Measurements from ENCODE around the gene UBE2J1.
A peak's percentile ranks its signal among the peaks of the same experiment; 100 is the strongest.
"Not testable (repeated sequence)": the region's sequence is repeated elsewhere in the genome, so short reads cannot be mapped to it uniquely, and the experiment has no call there.

The UBE2J1 gene, protein sequence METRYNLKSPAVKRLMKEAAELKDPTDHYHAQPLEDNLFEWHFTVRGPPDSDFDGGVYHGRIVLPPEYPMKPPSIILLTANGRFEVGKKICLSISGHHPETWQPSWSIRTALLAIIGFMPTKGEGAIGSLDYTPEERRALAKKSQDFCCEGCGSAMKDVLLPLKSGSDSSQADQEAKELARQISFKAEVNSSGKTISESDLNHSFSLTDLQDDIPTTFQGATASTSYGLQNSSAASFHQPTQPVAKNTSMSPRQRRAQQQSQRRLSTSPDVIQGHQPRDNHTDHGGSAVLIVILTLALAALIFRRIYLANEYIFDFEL

DNA sequence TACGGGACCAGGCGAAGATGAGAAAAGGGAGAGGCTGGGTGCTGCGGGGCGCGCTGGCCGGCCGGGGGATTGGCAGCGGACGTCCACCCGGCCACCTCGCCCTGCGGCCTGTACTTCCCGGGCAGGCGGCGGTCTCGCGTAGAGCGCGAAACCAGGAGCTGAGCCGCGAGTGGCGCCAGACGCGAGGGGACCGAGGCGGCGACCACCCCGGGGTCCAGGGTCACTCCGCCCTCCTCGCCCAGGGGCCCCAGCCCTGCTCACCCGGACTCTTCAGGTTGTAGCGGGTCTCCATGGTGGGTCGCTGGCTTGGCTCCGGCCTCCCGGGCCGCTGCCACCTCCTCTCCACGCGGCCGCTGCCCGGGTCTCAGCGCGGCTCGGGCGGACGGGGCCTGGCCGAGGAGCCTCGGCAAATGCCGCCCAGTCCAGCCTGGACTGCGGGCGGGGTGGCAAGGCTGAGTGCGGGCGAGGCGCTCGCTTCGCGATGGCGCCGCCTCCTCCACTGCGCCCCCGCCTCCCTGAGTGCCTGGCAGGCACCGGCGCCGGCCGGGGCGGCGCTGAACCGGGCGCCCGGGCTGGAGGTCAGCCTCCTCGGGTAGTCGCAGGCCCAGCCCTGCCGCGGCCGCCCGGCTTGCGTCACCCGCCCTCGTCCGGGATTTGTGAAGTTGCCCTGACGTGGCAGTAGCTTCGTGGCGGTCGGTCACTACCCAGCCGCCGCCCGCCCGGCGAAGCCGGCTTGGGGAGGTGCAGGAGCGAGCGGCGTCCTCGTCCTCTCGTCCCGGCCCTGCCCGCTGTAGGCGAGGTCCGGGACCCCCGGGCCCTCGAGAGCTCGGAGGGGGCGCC is at the start of gene UBE2J1:
Gene UBE2J1 (minus strand): TSS at position 445 of the 840 bp plus-strand sequence. CDS start 153 bp downstream, at position 292.
- peak; percentile 47 to 60 for DNase-seq (ENCODE audit: low read depth in 1 of 2, low spot score in 1 of 2)

DNA sequence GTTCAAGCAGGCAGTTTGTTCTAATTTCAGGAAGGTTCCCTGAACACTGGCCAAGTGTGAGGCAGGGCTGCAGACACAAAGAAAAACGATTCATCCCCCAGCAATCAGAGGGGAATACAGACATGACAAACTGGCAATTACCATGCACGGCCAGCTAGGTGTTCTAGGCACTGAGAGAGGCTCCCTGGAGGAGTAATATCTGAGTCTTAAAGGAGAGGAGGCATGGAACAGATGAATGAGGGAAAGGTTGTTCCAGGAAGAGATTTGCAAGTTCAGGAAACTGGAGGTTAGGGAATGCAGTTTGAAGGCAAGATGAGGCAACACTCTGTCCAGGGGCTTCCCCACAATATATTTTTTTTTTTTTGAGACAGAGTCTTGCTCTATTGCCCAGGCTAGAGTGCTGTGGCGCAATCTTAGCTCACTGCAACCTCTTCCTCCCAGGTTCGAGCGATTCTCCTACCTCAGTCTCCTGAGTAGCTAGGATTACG is 48.4 kb upstream of the UBE2J1 start:
- DNase-seq (ENCODE audit: low read depth in 1 of 2, low spot score in 1 of 2) = no peak

DNA sequence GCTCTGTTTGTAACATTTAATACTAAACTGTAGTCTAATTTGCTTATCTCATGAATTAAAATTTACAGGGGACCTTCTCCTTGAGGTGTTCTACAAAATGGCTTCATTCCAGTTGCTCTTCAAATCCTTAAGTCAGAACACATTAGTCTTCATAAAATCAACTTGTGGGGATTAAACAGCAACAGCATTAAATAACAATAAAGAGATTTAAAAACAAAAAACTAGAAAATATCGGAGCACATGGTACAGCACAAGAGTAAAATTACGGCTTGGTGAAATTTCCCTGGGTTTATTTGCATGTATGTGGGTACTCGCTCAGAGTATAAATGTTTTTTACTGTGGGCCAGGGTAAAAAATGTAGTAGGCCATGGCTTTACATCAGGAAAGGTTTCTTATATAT is 47.5 kb upstream of the UBE2J1 start:
- DNase-seq (ENCODE audit: low read depth in 1 of 2, low spot score in 1 of 2) = no peak

DNA sequence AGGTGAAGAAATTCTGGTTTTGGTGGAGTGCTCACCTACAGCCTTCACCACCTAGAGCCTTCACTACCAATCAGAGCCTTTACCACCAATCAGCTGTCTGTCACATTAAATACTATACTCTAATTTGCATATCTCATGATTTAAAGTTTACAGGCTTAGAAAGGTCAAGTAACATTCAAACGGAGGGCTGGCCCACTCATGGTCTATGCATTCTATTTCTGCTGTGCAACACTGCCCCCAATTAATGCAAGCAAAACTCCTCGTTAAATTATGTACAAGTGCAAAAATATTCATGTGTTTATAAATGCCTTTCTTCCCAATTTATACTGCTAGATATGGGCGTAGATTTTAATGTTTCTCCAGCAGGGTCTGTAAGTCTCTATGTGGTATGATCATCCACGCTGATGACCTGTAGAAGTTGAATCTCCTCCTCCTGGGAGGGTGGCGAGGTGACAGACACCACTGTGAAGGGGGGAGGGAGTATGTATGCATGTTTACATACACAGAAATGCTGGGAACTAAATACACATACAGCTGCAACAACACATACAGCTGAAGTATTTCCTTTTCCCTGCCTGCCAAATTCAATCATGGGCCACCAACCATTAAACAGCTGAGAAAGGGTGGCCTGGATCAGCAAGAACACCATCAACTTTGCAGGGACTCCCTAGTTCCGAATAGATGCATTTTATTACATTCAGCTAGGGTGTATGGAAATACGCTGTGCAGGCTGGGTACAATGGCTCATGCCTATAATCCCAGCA is 46.4 kb upstream of the UBE2J1 start:
- no peak for DNase-seq (ENCODE audit: low read depth in 1 of 2, low spot score in 1 of 2)

DNA sequence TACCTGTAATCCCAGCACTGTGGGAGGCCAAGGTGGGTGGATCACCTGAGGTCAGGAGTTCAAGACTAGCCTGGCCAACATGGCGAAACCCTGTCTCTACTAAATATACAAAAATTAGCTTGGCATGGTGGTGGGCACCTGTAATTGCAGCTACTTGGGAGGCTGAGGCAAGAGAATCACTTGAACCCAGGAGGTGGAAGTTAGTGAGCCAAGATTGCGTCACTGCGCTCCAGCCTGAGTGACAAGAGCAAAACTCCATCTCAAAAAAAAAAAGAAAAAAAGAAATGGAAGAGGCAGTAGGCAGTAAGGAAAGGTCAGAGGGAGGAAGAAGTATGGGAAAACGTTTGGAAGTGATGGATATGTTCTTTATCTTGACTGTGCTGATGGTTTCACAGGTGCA is 45.4 kb upstream of the UBE2J1 start:
- DNase-seq (ENCODE audit: low read depth in 1 of 2, low spot score in 1 of 2) = not testable (repeated sequence)

DNA sequence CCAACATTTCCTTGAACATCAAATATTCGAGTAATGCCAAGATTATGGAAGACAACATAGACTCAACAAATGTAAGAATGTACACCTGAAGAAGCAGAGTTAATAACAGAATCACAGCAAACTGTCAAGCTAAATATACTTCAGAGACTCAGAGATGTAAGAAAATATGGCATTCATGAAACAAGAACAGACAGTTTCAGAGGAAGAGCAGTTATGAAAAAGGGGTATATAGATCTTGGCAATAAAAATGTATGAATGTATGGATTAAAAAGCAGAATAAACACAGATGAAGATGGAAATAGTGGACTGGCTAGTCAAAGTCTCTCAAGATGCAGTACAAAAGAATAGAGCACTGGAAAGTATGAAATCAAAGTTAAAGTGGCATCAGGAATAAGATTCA is 41.1 kb upstream of the UBE2J1 start:
- DNase-seq (ENCODE audit: low read depth in 1 of 2, low spot score in 1 of 2) = no peak

DNA sequence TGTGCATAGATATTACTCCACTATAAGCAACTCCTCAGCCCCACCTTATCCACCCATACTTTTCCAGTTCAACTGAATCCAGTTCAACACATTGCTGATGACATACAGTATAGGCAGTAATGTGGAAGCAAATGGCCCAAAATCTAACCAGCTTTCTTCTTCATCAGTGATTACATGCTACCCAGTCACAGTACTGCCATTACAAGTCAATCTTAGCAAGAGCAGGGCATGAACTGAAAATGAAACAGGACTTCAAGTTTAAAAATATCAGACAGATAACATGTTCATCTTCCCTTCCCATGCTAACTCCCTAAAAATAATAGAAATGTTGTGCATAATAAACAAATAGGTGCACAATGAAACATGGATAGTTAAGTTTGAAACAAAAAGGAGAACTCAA is 40.3 kb upstream of the UBE2J1 start:
- no peak for DNase-seq (ENCODE audit: low read depth in 1 of 2, low spot score in 1 of 2)

DNA sequence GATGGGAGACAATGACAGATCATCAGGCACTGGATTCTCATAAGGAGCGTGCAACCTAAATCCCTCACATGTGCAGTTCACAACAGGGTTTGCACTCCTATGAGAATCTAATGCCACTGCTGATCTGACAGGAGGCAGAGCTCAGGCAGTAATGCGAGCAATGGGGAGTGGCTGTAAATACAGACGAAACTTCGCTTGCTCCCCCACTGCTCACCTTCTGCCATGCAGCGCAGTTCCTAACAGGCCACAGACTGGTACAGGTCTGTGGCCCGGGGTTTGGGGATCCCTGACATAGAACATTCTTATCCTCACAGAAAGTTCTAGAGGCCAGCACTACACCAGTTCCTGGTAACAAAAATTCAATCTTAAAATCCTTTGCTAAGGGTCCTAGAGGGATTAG is 36.3 kb upstream of the UBE2J1 start:
- DNase-seq (ENCODE audit: low read depth in 1 of 2, low spot score in 1 of 2) = no peak

DNA sequence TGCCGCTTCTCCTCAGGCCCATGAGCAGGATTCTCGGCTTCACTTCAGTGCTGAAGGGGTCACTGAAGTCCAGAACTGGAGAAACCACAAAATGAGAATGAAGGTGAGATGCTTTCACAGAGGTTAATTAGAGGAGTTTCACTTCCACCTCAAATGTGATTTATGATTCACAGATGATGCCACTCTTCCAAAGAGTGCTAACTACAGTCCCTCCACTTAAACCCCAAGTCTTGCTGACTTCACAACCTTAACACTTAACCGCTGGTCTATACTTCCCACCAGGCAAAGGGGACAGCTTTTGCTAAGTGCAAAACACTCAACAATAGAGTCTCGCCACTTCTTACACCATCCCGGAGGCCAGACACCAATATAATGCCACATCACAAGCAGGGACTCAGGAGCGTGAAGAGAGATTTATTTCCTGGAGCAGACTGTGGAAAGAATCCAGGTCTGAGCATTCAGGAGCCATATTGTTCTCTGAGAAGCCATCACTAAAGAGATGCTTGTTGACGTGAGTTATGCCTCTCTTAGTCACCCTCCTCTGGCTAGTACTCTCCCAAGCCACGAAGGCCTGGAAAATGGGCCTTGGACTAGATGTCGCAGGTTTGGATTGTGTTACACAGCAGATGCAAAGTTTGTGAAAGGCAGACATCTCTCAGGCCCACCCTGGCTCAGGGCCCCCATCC is 35.1 kb upstream of the UBE2J1 start:
- no peak for DNase-seq (ENCODE audit: low read depth in 1 of 2, low spot score in 1 of 2)

DNA sequence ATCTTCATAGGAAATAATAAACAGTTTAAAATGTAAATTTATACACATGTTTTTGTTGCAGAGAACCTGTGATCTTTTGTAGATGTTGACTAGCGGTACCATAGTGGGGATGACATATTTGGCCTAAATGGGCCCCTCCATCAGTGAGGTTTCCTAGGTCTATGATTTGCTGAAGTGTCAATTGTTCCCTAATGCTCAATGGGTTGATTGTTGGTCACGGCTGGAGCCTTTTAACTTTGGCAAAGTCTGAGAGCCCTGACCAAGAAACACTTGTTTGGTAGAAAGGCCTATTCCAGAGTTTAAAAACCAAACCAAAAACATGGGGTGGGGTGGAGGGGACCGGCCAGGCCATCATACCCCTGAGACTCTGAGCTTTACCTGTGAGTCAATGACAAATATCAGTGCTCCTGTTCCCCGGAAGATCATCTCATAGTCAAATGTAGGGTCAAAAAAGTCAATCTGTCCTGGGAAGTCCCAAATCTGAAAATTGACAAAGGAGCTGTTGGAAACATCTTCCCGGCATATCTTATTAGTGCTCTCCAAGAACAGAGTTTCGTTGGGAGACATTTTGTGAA is 34.5 kb upstream of the UBE2J1 start:
- DNase-seq (ENCODE audit: low read depth in 1 of 2, low spot score in 1 of 2) = no peak

DNA sequence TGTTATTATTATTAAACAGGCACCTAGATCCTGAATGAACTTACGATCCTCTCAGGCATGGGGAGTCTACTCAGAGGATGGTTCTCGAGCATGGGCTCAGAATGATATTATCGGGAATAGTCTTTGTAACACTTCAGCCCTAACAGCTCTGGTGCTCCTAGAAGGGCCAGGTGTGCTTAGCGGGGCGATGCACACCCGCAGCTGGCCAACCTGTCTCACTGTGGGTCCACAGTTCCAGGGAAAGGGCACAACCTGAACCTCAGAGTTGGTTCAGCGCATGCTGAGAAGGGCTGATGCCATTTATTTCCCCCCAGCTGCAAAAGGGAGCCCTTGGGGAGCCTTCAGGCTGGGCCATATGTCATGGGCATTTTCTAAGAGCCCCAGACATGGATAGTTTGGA is 33.3 kb upstream of the UBE2J1 start:
- no peak for DNase-seq (ENCODE audit: low read depth in 1 of 2, low spot score in 1 of 2)

DNA sequence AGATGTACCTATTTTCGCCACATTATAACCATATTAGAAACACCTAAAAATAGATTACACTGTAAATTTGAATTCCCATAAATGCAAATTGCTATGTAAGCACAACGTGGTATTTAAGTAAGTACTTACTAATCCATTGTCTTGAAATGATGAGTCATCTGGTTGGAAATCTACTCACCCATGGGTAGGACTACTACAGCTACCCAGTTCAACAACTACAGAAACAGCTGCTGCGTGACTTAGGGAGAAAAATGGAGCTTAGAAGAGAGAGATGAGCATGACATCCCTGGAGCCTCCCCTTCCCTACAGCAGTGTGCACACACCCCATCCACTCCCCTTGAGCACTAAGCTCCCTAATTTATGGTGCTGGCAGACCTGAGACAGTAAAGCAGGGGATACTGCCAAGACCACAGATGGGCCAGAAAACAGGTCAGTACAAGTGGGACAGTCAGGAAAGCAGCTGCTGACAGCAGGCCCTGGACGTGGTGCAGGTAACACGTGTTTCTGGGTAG is 32.7 kb upstream of the UBE2J1 start:
- no peak for DNase-seq (ENCODE audit: low read depth in 1 of 2, low spot score in 1 of 2)

DNA sequence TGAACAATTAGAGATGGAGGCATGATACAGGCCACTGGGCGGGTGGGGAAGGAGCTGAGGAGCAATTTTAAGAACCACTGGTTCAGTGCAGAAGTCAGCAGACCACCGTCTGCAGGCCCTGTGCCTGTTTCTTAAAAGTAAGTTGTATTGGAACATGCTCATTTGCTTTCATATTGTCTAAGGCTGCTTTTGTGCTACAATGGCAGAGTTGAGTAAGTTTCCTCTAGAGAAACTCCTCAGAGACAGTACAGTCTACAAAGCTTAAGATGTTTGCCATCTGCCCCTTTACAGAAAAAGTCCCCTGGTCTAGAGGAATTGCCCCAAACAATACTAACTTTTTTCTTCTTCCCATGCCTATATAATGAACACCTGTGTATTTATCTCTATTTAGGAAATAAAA is 28.5 kb upstream of the UBE2J1 start:
- DNase-seq (ENCODE audit: low read depth in 1 of 2, low spot score in 1 of 2) = no peak

DNA sequence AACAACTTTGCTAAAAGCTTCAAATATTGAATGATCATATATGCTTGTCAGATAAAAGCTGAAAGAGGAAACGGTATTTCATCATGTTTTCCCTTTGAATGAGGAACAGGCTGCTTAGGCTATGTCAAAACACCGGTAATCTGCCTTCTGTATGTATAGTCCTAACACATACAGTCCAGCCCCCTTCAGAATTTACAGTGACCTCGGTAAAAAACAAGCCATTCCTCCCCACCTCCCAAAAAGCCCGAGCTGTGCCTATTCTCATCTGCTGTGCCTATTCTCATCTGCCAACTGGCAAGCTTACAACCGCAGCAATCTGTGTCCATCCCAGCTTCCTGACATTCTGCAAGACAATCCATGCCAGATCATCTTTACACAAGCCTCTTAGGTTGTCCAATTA is 26.8 kb upstream of the UBE2J1 start:
- DNase-seq (ENCODE audit: low read depth in 1 of 2, low spot score in 1 of 2) = no peak

DNA sequence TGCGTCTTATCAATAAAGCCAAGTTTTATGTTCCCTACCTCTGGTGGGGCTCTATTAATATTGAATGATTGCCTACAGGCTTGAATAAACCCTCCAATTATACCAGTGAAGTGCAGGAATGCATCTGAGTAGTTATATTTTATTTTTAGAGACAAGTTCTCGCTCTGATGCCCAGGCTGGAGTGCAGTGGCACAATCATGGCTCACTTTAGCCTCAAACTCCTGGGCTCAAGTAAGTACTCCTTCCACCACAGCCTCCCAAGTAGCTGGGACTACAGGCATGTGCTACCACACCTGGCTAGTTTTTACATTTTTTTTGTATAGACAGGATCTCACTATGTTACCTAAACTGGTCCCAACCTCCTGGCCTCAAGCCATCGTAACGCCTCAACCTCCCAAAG is 26.1 kb upstream of the UBE2J1 start:
- no peak for DNase-seq (ENCODE audit: low read depth in 1 of 2, low spot score in 1 of 2)

DNA sequence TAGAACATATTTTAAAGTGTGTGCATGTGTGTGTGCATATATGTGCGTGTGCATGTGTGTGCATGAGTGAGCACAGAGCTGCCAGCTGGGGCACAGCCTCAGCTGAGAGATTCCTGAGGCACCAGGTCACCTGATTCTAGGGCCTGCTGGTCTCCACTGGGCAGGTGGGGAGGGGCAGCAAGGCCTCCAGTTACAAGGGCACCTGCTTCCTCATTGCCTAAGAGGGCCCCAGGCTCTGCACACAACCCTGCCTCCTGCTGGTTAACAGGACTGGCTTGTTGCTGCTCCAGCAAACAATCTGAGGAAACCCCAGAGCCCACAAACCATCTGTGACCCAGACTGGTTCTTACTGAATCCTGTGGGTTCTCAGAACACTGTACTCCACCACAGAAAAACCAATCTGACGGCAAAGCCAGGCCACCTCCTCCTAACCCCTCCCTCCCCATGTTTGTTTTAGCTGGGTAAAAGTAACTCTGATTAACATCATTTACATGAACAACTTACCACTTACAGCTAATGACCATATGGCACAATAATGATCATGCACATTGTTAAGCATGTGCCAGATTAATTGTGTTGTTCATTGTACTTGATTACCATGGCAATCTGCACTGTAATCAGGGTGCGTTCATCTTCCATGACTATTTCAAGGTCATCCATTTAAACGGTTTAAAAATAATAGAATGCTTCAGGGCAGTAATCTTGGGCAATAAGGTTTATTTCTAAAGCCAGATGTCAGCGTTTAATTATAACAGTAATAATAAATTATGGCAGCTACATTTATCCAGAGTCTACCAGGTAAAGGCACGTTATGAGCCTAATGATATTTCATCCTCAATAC is 23.1 kb upstream of the UBE2J1 start:
- peak; percentile 14 to 27 for DNase-seq (ENCODE audit: low read depth in 1 of 2, low spot score in 1 of 2)

DNA sequence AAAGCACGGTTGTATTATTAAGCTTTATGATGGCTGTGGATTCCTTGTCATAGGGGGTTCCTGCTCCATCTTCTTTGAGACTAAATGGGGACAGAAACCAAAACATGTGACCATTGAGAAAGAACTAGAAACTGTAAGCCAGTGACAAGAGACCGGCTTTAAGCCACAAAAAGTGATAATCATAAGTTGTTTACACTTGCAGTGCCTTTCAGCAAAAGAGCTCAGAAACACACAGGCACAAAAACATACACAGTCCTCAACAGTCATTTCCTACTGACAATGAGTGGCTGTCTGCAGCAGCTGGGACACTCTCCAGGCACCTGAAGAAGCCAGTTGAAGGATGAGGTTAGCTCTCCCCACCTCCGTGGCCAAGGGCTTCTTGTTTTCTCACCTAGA is 20.0 kb upstream of the UBE2J1 start:
- DNase-seq (ENCODE audit: low read depth in 1 of 2, low spot score in 1 of 2) = no peak

DNA sequence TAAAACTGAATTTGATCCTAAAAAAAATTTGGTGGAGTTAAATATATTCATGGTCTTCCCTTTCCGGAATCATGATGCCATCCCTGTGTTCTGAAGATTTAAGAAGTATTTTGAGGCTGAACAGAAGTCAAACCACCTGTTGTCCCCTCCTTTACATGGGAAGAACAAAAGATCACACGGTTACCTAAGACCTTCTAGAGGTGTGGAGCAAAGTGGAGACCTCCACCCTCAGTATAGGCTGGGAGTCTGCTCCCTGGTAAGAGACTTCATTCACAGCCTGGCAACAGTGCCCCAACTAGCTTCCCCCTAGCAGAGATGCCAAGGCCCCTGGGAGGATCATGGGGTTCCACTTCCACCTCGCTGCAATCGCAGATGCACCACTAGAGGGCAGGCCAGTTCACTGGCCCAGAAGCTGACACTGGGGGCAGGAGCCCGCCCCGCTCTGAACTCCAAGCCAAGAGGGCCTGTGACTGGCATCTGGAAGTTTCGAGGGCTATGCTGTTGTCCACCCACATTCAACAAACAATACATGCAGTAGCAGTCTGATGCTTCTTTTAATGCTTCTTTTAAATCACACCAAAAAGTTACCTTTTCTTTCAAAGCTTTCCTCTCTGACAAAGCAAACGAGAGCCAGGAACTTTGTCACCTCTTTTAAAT is 19.5 kb upstream of the UBE2J1 start:
- peak; percentile 55 to 66 for DNase-seq (ENCODE audit: low read depth in 1 of 2, low spot score in 1 of 2)

DNA sequence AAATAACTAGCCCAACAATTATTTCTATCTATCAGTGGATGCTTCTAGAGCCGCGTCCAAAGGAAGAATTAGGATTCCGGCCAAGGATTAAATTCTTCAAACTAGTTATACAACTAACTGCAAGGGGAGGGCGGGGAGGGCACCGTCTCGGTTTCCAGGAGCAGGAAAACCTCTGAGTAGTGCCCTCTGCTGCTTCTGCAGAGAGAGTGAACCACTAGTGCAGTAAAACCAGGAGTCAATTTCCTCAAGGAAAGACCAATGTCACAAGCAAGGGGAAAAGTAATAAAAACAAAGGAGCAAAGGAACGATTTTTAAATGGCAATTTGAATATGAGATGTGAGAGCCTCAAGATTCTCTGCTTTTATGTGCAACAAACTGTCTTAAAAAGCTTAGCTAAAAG is 16.5 kb upstream of the UBE2J1 start:
- no peak for DNase-seq (ENCODE audit: low read depth in 1 of 2, low spot score in 1 of 2)
